Calu3 (cell line): Measurements from ENCODE around the gene BIN1. TPM values are rescaled to one million over a fixed set of nuclear protein-coding genes. Genes with fewer than 3 reads are reported as not detected.

Experiments used
- BruUV-seq: library from RNA; stranded (reverse); fragments of 400-500 nt; replicated peaks from 2 replicates; lab custom pipeline; 2021; lab: Mats Ljungman, UMichigan
- CTCF ChIA-PET: fragments of 300-600 bp; sonication (Branson Sonifier 250); formaldehyde crosslinking; loops from one replicate; lab custom pipeline; 2022; ENCODE audit warnings: antibody characterized with exemption; lab: Charles Lee
- DNase-seq: peaks from one replicate; pipeline ENCODE4 v3.0.0; 2022
- H3K27ac Mint-ChIP-seq: one replicate; pipeline ENCODE4 v1.8.0; 2022; ENCODE audit warnings: mixed read lengths; ENCODE audit not compliant: unreplicated experiment
- H3K27me3 Mint-ChIP-seq: one replicate; pipeline ENCODE4 v1.8.0; 2022; ENCODE audit warnings: mixed read lengths; ENCODE audit not compliant: unreplicated experiment
- H3K36me3 Mint-ChIP-seq: one replicate; pipeline ENCODE4 v1.8.0; 2022; ENCODE audit warnings: mild to moderate bottlenecking, moderate library complexity, mixed read lengths; ENCODE audit not compliant: insufficient read depth, unreplicated experiment
- H3K4me1 Mint-ChIP-seq: one replicate; pipeline ENCODE4 v1.8.0; 2022; ENCODE audit warnings: mild to moderate bottlenecking, low read depth, mixed read lengths; ENCODE audit not compliant: unreplicated experiment
- H3K4me3 Mint-ChIP-seq: one replicate; pipeline ENCODE4 v1.8.0; 2022; ENCODE audit warnings: mild to moderate bottlenecking, low read depth, moderate library complexity, mixed read lengths; ENCODE audit not compliant: unreplicated experiment
- H3K9me3 Mint-ChIP-seq: one replicate; pipeline ENCODE4 v1.8.0; 2022; ENCODE audit warnings: low read depth, mixed read lengths; ENCODE audit not compliant: unreplicated experiment
- intact Hi-C: fragments of 100-400 bp; cut with micrococcal nuclease; formaldehyde crosslinking; loops from one replicate; pipeline ENCODE4 v1.10.0; 2022; ENCODE audit not compliant: unreplicated experiment
- total RNA-seq: library from RNA; stranded (reverse); gene quantifications from 2 replicates; pipeline ENCODE4 v1.2.3, GENCODE V29; 2022
- TF ChIP-seq, protein P1 (sequence below): fragments of 200-600 bp; IDR thresholded peaks from one replicate; pipeline ENCODE4 v1.8.0; 2022; ENCODE audit warnings: antibody characterized with exemption; ENCODE audit not compliant: unreplicated experiment

Gene BIN1
- total RNA-seq, 1 experiment from 2014 or later, result 52.8 TPM

DNA sequence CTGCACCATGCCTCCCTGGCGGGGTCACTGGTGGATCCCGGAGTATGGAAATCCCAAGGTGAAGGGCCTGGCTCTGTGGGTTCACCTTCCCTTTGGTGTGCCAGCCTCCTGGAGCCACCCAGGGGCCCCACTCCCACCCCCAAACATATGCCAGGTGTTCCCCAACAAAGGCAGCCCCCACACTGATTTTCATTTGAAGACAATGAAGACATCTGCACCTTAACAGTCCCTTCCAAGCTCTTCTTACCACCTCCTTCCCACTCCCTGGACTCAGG, 11.7 kb downstream of the BIN1 start:
- no peak overlapping the region for H3K27ac Mint-ChIP-seq

DNA sequence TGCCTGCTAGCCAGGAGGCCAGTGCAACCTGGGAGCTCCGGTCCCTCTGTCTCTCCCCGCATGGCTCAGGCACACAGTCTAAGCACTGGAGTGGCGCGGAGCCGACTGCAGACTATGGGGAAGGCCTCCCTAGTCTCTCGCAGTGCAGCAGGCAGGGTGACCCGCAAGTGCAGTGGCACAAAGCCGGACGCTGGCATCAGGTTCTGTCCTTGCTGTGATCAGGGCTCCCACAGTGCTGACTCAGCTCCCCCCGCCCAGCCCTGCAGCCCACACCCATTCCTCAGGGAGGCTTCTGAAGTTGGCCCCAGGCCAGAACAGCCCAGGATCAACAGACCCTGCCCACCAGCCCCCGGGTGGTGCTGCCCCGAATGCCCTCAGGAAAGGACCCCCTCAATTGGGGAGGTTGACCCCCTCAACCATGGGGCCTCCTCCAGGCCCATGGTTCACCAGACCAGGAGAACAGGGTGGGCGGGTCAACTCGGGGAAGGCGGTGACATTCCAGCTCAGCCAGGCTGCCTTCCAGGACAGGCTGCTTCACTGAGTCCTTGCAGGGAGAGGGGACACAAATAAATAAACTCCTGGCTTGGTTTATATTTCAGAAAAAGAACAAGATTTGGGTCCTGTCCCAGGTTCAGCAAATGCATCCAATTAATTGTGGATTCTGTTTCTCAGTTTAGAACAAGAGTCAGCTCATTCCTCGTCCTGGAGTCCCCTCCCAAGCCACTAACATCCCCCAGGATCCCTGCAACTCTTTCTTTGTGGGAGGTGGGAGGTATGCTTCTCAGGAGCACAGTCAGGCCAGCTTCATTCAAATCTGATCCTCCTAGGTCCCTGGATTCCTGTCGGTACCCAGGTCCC, 12.2 kb downstream of the BIN1 start:
- H3K27me3 Mint-ChIP-seq, result no peaks in the 10 kb centered on the region
- peak; percentile 49 for DNase-seq
- no TSS peak for BruUV-seq

More for the DNA sequence above, 11.7 kb downstream of the BIN1 start:
- no TSS peak for BruUV-seq
- Mint-ChIP-seq H3K27me3 (no peaks in the 10 kb centered on the region), H3K4me3 (no peak overlapping the region), H3K4me1 (peaks cover 40% of the 10 kb centered on the region), H3K36me3 (peaks cover 2% of the 10 kb centered on the region), H3K9me3 (no peaks in the 10 kb centered on the region)
- intact Hi-C loops, result no loop called here
- CTCF ChIA-PET, result interaction anchor here (1.7 kb wide), 1 partner anchor 10 kb away, joined by 4 read pairs; no protein-coding TSS in a partner anchor
- TF ChIP-seq, protein P1, sequence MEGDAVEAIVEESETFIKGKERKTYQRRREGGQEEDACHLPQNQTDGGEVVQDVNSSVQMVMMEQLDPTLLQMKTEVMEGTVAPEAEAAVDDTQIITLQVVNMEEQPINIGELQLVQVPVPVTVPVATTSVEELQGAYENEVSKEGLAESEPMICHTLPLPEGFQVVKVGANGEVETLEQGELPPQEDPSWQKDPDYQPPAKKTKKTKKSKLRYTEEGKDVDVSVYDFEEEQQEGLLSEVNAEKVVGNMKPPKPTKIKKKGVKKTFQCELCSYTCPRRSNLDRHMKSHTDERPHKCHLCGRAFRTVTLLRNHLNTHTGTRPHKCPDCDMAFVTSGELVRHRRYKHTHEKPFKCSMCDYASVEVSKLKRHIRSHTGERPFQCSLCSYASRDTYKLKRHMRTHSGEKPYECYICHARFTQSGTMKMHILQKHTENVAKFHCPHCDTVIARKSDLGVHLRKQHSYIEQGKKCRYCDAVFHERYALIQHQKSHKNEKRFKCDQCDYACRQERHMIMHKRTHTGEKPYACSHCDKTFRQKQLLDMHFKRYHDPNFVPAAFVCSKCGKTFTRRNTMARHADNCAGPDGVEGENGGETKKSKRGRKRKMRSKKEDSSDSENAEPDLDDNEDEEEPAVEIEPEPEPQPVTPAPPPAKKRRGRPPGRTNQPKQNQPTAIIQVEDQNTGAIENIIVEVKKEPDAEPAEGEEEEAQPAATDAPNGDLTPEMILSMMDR, result no peak
- no peak for DNase-seq

DNA sequence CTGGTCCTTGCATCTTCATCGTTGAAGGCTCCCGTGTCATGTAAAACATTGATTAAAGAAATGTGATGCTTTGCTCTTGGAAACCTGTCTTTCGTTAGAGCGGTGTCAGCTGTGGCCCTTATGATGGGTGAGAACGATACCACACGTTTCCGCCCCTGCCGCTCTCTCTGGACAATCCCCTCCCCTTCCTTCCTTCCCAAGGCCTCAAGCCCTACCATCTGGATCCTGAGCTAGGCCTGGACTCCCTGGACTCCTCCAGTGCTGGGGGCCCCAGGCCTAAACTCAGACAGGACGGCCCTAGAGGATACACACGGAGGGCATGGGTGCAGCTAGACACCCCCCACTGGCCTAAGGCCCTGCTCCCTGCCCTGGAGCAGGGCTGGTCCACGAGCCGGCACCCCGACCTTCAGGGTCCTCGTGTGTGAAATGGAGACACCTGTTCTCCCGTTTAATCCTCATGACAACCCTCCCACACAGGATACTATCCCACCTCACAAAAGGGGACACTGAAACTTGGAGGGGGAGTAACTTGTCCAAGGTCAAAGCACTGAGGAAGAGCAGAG, 13.2 kb downstream of the BIN1 start:
- no TSS peak for BruUV-seq
- CTCF ChIA-PET, result interaction anchor here (1.7 kb wide), 1 partner anchor 9 kb away, joined by 4 read pairs; no protein-coding TSS in a partner anchor
- Mint-ChIP-seq H3K27me3 (no peaks in the 10 kb centered on the region), H3K4me1 (peaks cover 36% of the 10 kb centered on the region), H3K9me3 (no peaks in the 10 kb centered on the region), H3K27ac (no peak overlapping the region), H3K36me3 (no peaks in the 10 kb centered on the region), H3K4me3 (no peak overlapping the region)
- no peak for DNase-seq
- intact Hi-C loops, result no loop called here
- TF ChIP-seq, protein P1, result no peak

More for the DNA sequence above, 12.2 kb downstream of the BIN1 start:
- CTCF ChIA-PET, result interaction anchor here (0.6 to 1.7 kb wide), 3 partner anchors 10 to 41 kb away, joined by 3 to 4 read pairs (median 3); no protein-coding TSS in a partner anchor
- peaks cover 36% of the 10 kb centered on the region for H3K4me1 Mint-ChIP-seq
- TF ChIP-seq, protein P1, result no peak
- H3K36me3 Mint-ChIP-seq, result no peaks in the 10 kb centered on the region
- no peak overlapping the region for H3K27ac Mint-ChIP-seq
- H3K9me3 Mint-ChIP-seq, result no peaks in the 10 kb centered on the region
- intact Hi-C loops, result no loop called here
- no peak overlapping the region for H3K4me3 Mint-ChIP-seq

DNA sequence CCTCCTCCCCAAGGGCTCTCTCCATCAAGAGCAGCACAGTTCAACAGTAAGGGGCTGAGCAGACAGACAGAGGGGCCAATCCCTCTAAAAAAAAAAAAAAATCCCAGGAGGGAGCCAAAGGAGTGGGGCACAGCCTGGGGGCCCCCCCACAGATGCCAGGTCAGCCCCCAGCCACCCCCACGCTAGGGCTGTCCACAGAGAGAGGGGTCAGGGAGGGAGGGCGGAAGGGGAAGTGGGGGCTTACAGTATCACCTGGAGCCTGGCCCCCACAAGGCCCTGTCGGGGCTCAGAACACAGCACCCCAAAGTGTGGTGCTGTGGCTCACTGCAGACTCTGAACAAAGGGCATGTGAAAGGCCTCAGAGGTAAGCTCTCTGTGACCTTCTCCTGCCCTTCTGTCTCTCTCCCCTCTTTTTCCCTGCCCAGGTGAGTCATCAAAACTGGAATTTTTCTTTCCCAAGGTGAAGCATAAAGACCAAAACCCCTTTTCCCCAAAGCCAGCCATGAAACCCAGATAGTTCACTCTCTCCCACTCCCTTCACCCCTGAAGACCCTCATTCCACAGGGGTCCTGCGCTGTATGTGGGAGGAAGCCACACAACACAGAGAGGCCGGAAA, 13.9 kb downstream of the BIN1 start:
- Mint-ChIP-seq H3K27ac (no peak overlapping the region), H3K4me1 (peaks cover 34% of the 10 kb centered on the region), H3K4me3 (no peak overlapping the region), H3K36me3 (no peaks in the 10 kb centered on the region), H3K27me3 (no peaks in the 10 kb centered on the region), H3K9me3 (no peaks in the 10 kb centered on the region)
- CTCF ChIA-PET, result no interaction called here
- TF ChIP-seq, protein P1, result no peak
- no TSS peak for BruUV-seq
- DNase-seq, result no peak
- intact Hi-C loops, result no loop called here
